HG03575 (cell line): ENCODE results near the gene ADAM22.

Experiments
- ATAC-seq: cut with Tn5 transposase; IDR thresholded peaks from one replicate; pipeline ENCODE4 v1.9.1; 2021; ENCODE audit not compliant: unreplicated experiment, insufficient number of reproducible peaks, low FRiP score; ENCODE audit errors: extremely low read depth

ADAM22 gene

DNA sequence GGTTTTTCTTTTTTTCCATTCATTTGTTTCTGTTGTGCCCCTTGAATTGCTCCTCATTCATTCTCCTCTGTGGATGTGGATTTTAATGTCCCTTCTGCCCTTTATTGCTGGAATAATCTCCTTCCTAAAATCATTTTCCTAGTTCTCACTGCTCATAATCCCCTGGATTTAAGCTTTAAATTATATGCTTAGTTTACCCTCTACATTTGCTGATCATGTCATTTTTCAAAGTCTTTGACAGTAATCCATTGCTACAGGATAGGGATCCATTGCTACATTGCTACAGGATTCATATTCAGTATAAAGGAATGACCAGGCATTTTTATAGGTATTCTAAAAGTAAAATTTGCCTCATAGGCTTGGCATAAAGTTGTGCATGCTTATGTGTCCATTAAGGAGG, 14.3 kb downstream of the ADAM22 start:
- ATAC-seq: no peak

GRCh38 chr7:87959336-87959735, 25.3 kb downstream of the ADAM22 start:
- no peak for ATAC-seq

GRCh38 chr7:87960239-87960638, 26.2 kb downstream of the ADAM22 start:
- no peak for ATAC-seq

- no peak for ATAC-seq
These were observed 27.7 kb downstream of the ADAM22 start for GRCh38 chr7:87961754-87962153.

- ATAC-seq: no peak
These were observed 32.2 kb downstream of the ADAM22 start for GRCh38 chr7:87966271-87966670.

- ATAC-seq: no peak
These were observed 34.0 kb downstream of the ADAM22 start for GRCh38 chr7:87968021-87968420.

DNA sequence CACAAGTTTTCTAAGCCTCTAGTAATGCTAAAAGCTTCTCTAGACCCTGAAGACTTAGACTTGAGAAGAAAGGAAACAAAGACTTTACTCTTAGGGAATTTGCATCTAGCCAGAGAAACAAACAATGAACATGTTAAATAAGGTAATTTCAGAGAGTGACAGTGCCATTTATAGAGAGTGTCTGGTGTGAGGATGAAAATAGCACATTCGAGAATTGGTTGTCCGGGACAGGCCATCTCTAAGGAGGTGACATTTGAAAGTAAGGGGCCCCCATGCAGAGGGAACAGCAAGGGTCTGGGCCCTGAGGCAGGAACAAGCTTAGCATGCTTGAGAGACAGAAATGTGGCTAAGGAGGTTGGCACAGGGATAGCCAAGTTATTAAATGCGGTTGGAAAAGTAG, 48.1 kb downstream of the ADAM22 start:
- ATAC-seq: no peak

DNA sequence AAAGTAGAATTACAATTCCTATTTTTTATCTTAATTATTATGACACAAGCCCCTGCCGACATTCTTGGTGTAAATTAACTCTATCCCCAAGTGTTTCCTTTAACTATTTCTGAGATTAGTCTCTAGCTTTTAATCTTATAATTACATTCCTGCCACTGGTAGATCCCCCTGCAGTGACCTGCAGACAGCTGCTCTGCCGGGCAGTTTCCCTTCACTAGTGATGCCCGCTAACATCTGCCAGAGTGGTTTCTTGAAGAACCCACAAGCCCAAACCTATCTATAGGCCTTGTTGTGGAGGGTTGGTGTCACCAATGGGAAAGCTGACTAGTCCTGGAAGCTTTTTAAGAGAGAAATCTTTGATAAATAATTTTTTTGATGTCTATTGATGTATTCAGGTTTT, 50.0 kb downstream of the ADAM22 start:
- ATAC-seq: no peak

DNA sequence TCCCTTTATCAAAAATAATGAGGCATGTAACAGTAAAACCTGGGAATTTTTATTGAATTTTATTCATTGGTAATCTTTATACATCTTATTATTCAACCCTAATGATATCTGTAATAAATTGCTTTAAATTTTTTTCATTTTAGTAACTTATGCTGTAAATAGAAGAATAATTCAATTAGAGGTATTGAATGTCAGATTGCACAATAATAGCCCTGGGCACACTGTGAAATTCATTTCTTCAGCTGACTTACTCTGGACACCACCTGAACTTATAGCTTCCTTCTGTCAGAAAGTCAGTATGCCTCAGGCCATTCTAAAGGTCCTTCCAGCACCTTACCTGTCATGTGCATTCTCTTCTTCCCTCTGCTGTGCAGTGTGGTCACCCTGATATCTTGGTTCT, 59.2 kb downstream of the ADAM22 start:
- no peak for ATAC-seq

- no peak for ATAC-seq
These were observed 65.2 kb downstream of the ADAM22 start for GRCh38 chr7:87999261-87999660.

GRCh38 chr7:88001744-88002530, 67.9 kb downstream of the ADAM22 start:
- no peak for ATAC-seq

- no peak for ATAC-seq
These were observed 68.6 kb downstream of the ADAM22 start for GRCh38 chr7:88002617-88003016.

DNA sequence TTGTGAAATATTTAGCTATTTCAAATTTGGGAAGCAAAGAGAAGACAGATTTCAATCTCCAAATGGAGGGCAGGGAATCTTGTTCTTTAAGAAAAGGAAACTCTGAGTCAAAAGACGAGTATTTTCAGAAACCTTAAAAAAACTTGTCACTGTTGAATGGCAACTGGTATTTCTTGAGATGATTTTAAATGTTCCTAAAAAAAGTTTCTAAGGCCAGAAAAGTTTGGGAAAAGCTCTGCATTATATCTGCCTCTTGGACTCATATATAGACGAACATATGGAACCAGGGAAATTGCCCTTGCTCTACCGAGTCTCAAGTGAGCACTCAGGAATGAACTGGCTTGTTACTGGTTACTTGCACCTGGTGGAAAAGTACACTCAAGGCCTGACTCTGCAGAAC, 69.5 kb downstream of the ADAM22 start:
- ATAC-seq: no peak

DNA sequence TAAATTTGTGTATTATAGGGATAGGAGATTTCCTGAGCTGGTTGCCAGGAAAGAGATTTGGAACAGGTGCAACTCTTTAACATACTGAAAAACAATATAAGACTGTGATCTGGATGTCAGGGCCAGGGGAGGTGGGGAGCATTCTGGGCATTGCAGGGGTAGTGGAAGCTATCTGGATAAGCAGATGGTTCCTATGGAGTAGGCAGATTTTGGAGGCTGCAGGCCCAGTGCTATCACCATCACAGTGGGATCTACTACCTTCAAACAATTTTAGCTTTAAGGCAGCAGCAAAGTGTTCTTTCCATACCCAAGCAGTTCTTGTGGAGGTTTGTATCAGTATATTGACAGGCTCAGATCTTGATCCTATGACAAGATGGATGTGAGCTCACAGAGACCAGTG, 71.1 kb downstream of the ADAM22 start:
- no peak for ATAC-seq

- no peak for ATAC-seq
These were observed 75.6 kb downstream of the ADAM22 start for GRCh38 chr7:88009651-88010050.

DNA sequence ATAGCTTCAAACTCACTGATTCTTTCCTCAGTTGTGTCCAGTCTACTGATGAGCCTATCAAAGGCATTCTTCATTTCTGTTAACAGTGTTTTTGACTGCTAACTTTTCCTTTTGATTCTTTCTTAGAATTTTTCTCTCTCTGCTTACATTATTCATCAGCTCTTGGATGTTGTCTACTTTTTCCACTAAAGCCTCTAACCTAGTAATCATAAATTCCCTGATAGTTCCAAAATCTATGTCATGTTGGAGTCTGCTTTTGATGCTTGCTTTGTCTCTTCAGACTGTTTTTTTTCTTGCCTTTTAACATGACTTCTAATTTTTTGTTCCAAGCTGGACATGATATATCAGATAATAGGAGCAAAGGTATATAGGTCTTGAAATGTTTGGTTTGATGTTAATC, 78.0 kb downstream of the ADAM22 start:
- ATAC-seq: no peak

GRCh38 chr7:88013981-88014380, 79.9 kb downstream of the ADAM22 start:
- ATAC-seq: no peak

DNA sequence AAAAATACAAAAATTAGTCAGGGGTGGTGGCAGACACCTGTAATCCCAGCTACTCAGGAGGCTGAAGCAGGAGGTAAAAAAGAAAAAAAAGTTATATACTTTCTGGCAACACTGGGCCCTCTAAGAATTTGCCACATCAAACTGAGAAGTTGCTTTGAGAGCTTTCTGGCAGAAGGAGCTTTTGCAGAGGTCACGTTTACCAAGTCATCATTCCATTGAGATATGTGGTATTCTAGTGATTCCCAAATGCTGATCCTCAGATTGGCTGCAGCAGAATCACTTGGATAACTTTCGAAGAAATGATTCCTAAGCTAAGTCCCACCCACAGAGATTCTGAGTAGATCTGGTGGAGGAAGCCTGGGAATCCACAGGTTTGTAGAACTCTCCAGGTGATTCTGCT, 80.5 kb downstream of the ADAM22 start:
- ATAC-seq: no peak

- ATAC-seq: no peak
These were observed 81.3 kb downstream of the ADAM22 start for GRCh38 chr7:88015309-88015708.

GRCh38 chr7:88018501-88018900, 84.5 kb downstream of the ADAM22 start:
- ATAC-seq: no peak

DNA sequence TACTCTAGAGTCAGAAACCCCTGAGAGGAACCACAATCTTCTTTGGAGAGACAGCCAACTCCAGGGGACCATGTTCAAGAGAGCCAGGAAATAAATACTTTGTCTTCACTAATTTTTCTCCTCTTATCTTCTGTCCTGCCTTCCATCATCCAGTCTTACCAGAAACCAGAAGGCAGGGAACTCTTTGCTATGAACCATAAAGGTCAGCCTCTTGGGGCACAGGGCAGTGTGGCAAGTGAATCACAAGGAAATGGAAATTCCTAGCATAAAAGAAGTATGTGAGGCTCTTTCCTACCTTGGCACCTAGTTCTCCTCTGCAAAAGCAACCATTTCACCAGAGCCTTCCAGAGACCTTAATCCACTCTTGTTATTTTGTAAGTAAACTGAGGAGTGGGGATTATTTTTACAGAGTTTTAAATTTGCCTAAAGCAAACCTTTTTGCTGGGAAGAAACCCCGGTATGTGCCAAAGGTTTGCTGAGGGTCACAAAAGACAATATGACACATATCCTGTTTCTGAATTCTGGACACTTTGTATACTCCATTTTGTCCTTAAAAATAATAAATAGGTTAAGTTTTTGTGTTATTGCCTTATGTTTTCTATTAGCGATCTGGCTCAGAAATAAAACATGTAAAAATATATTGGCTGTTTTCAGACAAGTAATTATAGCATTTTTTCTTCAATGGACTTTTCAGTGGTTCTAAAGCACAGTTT, 87.1 kb downstream of the ADAM22 start:
- no peak for ATAC-seq
